Osteoblast (primary cell): ENCODE measurements around the gene BMI1. TPM values are rescaled to one million over a fixed set of nuclear protein-coding genes. Genes with fewer than 3 reads are reported as not detected.

Source experiments
- DNase-seq: peaks from one replicate; pipeline ENCODE4 v3.0.0; 2011; ENCODE audit warnings: low spot score, mixed read lengths; ENCODE audit not compliant: insufficient read length; ENCODE audit errors: missing footprints
- H2AFZ ChIP-seq: 2 replicates; pipeline ENCODE4 v1.6.0; 2011; ENCODE audit warnings: mild to moderate bottlenecking, low read length
- H3K27ac ChIP-seq: 2 replicates; pipeline ENCODE4 v1.5.1; 2011; ENCODE audit warnings: mild to moderate bottlenecking, low read depth, low read length, moderate library complexity
- H3K27me3 ChIP-seq: 2 replicates; pipeline ENCODE4 v1.6.0; 2012; ENCODE audit warnings: mild to moderate bottlenecking, control low read depth, inconsistent platforms, low read length, moderate library complexity; ENCODE audit not compliant: insufficient read depth
- H3K36me3 ChIP-seq: 2 replicates; pipeline ENCODE4 v1.5.1; 2011; ENCODE audit warnings: mild to moderate bottlenecking, low read length, control low read depth, moderate library complexity; ENCODE audit not compliant: insufficient read depth
- H3K4me1 ChIP-seq: 2 replicates; pipeline ENCODE4 v1.5.1; 2011; ENCODE audit warnings: mild to moderate bottlenecking, low read length, control low read depth, moderate library complexity; ENCODE audit not compliant: insufficient read depth
- H3K4me2 ChIP-seq: 2 replicates; pipeline ENCODE4 v1.6.0; 2011; ENCODE audit warnings: mild to moderate bottlenecking, low read length; ENCODE audit not compliant: insufficient read depth
- H3K4me3 ChIP-seq: fragments of 200-600 bp; sonication (generic); 3 replicates; pipeline ENCODE4 v1.5.1; 2012; ENCODE audit warnings: mild to moderate bottlenecking, low read length, inconsistent platforms; ENCODE audit not compliant: insufficient read depth
- H3K79me2 ChIP-seq: 2 replicates; pipeline ENCODE4 v1.6.0; 2012; ENCODE audit warnings: mild to moderate bottlenecking, low read length, control low read depth, inconsistent platforms; ENCODE audit not compliant: insufficient read depth
- H3K9me3 ChIP-seq: 2 replicates; pipeline ENCODE4 v1.5.1; 2011; ENCODE audit warnings: low read depth, low read length, control low read depth
- H4K20me1 ChIP-seq: 2 replicates; pipeline ENCODE4 v1.6.0; 2012; ENCODE audit warnings: mild to moderate bottlenecking, low read length, control low read depth; ENCODE audit not compliant: insufficient read depth
- CTCF ChIP-seq: IDR thresholded peaks from 2 replicates; pipeline ENCODE4 v1.5.1; 2011; ENCODE audit warnings: mild to moderate bottlenecking, low read depth, low read length, moderate library complexity; ENCODE audit errors: extremely low read depth
- total RNA-seq: library from RNA; depleted of rRNA; stranded (reverse); fragments of >200 nt; gene quantifications from 2 replicates; pipeline ENCODE4 v1.2.3, GENCODE V29; 2012

Gene BMI1
- total RNA-seq, 1 donor = 73.1 TPM

DNA sequence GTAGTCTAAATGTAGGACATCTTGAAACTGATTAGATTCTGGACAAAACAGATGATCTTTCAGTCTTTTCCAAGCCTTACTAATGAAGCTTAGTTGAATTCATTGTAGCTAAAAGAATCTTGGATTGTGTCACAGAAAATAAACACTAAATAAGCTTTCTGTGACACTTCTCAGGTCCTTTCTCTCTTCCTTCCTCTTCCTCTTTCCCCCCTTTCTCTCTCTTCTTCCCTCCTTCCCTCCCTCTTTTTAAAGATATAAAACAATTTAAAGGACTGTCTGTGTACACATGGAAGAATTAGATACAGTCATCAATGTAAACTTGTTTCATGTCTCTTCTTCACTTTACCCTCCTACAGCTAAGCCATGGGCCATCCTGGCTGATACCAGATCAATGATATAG is 10.0 kb upstream of the BMI1 start:
- H3K4me2 ChIP-seq = no peak overlapping the region
- H2AFZ ChIP-seq = peak overlapping the region; percentile 26
- H3K79me2 ChIP-seq = no peaks in the 10 kb centered on the region
- no peak overlapping the region for H3K27ac ChIP-seq
- H3K27me3 ChIP-seq = no peaks in the 10 kb centered on the region
- no peaks in the 10 kb centered on the region for H4K20me1 ChIP-seq
- no peak for DNase-seq
- no peak overlapping the region for H3K4me3 ChIP-seq
- H3K36me3 ChIP-seq = no peaks in the 10 kb centered on the region
- no peak for TF ChIP-seq CTCF
- peaks cover 6% of the 10 kb centered on the region for H3K4me1 ChIP-seq
- H3K9me3 ChIP-seq = no peaks in the 10 kb centered on the region

DNA sequence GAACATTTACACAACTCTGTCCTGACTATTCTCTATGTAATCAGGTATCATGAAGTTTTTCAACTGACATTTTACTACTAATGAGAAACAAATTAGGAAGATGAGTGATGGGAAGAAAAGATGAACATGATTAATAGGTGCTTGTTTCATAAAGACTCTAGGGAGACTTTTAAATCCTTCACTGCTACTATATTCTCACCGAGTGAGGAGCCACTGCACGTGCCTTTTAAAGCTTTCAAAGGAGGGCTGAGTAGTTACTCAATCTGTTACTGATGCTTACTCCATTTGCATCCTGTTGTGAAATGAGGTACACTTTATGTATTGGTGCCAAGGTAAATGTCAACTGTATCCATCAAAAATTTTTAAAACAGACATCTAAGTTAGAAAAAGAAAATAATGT is 6.0 kb upstream of the BMI1 start:
- TF ChIP-seq CTCF = no peak
- no peak for DNase-seq

GRCh38 chr10:22315455-22316285 is 5.2 kb upstream of the BMI1 start:
- peak overlapping the region; percentile 83 for H3K4me2 ChIP-seq
- H3K9me3 ChIP-seq = no peaks in the 10 kb centered on the region
- peak overlapping the region; percentile 82 for H2AFZ ChIP-seq
- no peak for TF ChIP-seq CTCF
- H3K4me3 ChIP-seq = peak overlapping the region; percentile 86
- H3K79me2 ChIP-seq = peaks cover 23% of the 10 kb centered on the region
- no peaks in the 10 kb centered on the region for H3K27me3 ChIP-seq
- peak overlapping the region; percentile 80 for H3K27ac ChIP-seq
- peaks cover 14% of the 10 kb centered on the region for H3K4me1 ChIP-seq
- H3K36me3 ChIP-seq = no peaks in the 10 kb centered on the region
- H4K20me1 ChIP-seq = no peaks in the 10 kb centered on the region
- peak; percentile 86 for DNase-seq

More for the DNA sequence above, 6.0 kb upstream of the BMI1 start:
- Histone ChIP-seq H3K4me1 (peaks cover 12% of the 10 kb centered on the region), H3K9me3 (no peaks in the 10 kb centered on the region), H3K4me2 (peak overlapping the region; percentile 83), H3K79me2 (peaks cover 23% of the 10 kb centered on the region), H4K20me1 (no peaks in the 10 kb centered on the region), H3K4me3 (no peak overlapping the region), H3K36me3 (no peaks in the 10 kb centered on the region), H3K27me3 (no peaks in the 10 kb centered on the region), H2AFZ (no peak overlapping the region), H3K27ac (no peak overlapping the region)

GRCh38 chr10:22316286-22317075 is 4.4 kb upstream of the BMI1 start, which contains the start of gene COMMD3:
Gene COMMD3 (plus strand): TSS chr10:22316388. CDS start chr10:22316418, 30 bp downstream.
- H3K4me2 ChIP-seq = peak within 1 kb of the TSS; percentile 100
- H3K4me1 ChIP-seq = peaks cover 14% of the 10 kb centered on the region
- H3K79me2 ChIP-seq = peaks cover 23% of the 10 kb centered on the region
- no peak for TF ChIP-seq CTCF
- H4K20me1 ChIP-seq = no peaks in the 10 kb centered on the region
- no peaks in the 10 kb centered on the region for H3K36me3 ChIP-seq
- peak within 1 kb of the TSS; percentile 90 for H2AFZ ChIP-seq
- H3K9me3 ChIP-seq = no peaks in the 10 kb centered on the region
- DNase-seq = peak; percentile 97
- H3K27me3 ChIP-seq = no peaks in the 10 kb centered on the region
- peak within 1 kb of the TSS; percentile 87 for H3K27ac ChIP-seq
- peak within 1 kb of the TSS; percentile 86 for H3K4me3 ChIP-seq
